ENCODE results near the gene MELTF.

Gene MELTF

DNA sequence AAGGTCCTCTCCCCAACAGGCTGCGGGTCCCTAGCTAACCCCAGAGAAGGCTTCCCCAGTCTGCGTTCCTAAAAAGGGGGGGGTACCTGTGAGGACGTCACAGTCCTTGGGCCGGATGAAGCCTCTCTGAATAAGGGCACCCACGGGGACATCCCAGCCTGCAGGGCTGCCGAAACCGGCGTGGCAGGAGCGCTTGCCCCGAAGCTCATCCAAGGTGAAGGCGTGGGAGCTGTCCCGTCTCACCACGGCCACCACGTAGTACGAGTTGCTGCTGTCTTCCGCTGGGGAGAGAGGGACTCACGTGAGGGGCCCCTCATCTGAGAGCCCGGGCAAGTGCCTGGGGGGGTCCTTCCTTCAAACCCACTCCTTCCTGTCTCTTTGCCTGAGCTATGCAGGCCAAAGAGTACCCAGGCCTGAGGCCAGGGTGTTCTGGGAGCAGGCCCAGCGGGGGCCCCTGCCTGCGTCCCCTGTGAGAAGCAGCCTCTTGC lies 20.0 kb downstream of the MELTF start:
- no peaks in the 10 kb centered on the region for H3K9me3 Mint-ChIP-seq
- H3K36me3 Mint-ChIP-seq (ENCODE audit: low read depth) = no peaks in the 10 kb centered on the region
- intact Hi-C loops (cut with micrococcal nuclease) = no loop called here
- H3K4me1 Mint-ChIP-seq (ENCODE audit: low read depth) = peaks cover 8% of the 10 kb centered on the region
- peaks cover 13% of the 10 kb centered on the region for H3K27me3 Mint-ChIP-seq
- H3K27ac Mint-ChIP-seq = no peak overlapping the region
- H3K4me3 Mint-ChIP-seq = no peak overlapping the region

DNA sequence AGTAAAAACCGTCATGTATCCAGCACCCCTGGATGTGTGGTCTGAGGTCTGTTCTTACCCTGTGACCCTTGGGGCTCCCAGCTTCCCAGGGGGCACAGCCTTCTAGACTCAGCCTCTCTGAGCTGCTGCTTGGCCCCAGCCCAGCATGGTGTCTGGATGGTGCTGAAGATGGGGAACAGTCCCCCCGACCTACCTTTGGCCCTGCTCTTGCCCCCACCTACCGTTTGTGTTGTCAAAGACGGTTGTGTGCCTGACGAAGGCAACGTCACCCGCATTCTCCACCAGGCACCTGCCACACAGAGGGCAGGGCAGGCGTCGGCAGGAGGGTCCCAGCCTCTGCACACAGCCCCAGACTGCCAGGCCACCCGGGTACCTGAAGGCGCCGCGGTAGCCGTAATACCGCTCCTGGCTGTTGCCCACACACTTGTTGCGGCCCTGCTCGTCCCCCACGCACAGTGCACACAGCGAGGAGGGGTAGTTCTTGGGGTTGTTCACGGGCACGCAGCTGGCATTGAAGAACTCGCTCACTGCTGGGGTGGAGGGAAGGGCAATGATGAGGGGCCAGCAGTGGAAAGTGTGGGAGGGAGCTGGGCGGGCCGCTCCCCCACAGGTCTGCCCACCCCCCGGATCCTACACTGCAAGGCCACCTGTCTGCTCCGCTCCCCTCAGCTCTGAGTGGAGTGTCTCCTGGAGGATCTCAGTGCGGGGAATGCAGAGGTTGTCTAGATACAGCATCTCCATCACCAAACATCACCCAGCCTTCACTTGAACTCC lies 21.0 kb downstream of the MELTF start:
- intact Hi-C loops (cut with micrococcal nuclease) = no loop called here
- H3K4me1 Mint-ChIP-seq (ENCODE audit: low read depth) = peaks cover 17% of the 10 kb centered on the region
- H3K27ac Mint-ChIP-seq = no peak overlapping the region
- no peaks in the 10 kb centered on the region for H3K36me3 Mint-ChIP-seq (ENCODE audit: low read depth)
- H3K9me3 Mint-ChIP-seq = no peaks in the 10 kb centered on the region
- H3K4me3 Mint-ChIP-seq = no peak overlapping the region
- peaks cover 21% of the 10 kb centered on the region for H3K27me3 Mint-ChIP-seq

DNA sequence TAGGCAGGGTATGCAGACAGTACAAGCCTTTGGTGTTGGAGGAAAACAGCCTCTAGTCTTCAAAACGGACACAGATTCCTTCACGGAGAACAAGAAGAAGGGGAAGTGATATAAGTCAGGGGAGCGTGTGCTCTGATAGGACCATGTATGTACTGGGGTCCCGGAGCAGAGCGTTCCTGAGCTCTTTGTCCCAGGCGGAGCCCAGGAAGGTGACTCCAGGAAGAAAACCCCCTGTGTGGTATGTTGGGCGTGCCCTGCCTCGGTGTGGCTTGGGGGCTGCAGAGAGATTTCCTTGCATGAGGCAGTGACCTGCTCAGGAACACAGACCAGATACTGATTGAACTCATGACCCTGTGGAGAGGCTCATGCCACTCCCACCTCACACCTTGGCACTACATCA lies 21.7 kb downstream of the MELTF start:
- Mint-ChIP-seq H3K9me3 (no peaks in the 10 kb centered on the region), H3K36me3 (ENCODE audit: low read depth) (no peaks in the 10 kb centered on the region), H3K27ac (no peak overlapping the region), H3K4me1 (ENCODE audit: low read depth) (peaks cover 18% of the 10 kb centered on the region), H3K4me3 (no peak overlapping the region), H3K27me3 (peaks cover 21% of the 10 kb centered on the region)
- intact Hi-C loops (cut with micrococcal nuclease) = no loop called here

DNA sequence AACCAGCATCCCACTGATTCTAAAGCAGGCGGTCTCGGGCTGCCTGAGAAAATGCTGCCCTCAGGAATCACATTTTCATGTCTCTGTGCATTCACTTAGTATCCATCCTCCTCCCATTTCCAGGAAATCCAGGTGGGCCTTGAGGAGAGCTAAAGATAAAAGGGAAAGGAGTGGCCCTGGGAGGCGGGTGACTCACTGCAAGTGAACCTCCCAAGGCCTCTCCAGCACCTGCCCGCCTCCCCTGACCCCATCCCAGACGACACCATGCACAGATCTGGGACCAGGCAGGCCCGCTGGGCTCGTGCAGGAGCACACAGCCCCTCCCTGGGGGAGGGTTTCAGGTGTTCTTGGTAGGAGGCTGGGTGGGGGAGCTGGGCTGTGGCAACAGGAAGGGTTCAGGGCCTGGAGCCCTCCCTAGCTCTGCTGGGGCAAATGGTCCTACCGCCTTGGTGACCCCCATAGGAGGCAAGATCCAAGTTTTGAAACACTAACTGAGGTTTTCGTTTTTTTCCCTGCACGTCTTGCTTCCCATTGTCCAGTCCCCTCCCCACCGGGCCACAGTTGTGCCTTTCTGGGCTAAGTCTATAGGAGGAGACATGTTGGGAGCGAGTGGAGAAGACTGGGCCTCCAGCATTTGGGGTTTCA lies 22.2 kb downstream of the MELTF start:
- peaks cover 21% of the 10 kb centered on the region for H3K27me3 Mint-ChIP-seq
- H3K9me3 Mint-ChIP-seq = no peaks in the 10 kb centered on the region
- H3K27ac Mint-ChIP-seq = no peak overlapping the region
- no peaks in the 10 kb centered on the region for H3K36me3 Mint-ChIP-seq (ENCODE audit: low read depth)
- H3K4me3 Mint-ChIP-seq = no peak overlapping the region
- intact Hi-C loops (cut with micrococcal nuclease) = no loop called here
- peaks cover 18% of the 10 kb centered on the region for H3K4me1 Mint-ChIP-seq (ENCODE audit: low read depth)

DNA sequence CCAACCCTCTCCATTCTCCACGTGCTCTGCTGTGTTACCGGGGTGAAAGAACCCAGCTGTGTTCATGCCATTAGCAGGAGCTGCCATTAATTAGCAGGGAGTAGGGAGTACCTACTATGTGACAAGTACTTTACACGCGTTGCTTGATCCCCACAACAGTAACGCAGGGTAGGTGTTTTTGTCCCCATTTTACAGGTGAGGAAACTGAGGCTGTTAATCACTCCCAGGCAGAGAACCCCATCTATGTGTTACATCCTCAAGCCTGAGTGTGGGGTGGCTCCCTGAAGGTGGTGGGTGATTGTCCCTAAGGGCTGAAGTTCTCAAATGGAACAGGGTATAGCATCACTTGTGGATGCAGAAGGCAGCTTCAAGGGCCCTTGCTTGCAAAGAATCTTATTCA lies 22.8 kb downstream of the MELTF start:
- Mint-ChIP-seq H3K4me1 (ENCODE audit: low read depth) (peaks cover 21% of the 10 kb centered on the region), H3K36me3 (ENCODE audit: low read depth) (no peaks in the 10 kb centered on the region), H3K9me3 (no peaks in the 10 kb centered on the region), H3K27ac (no peak overlapping the region), H3K4me3 (no peak overlapping the region), H3K27me3 (peaks cover 21% of the 10 kb centered on the region)
- intact Hi-C loops (cut with micrococcal nuclease) = no loop called here

- H3K27ac Mint-ChIP-seq = no peak overlapping the region
- peaks cover 25% of the 10 kb centered on the region for H3K4me1 Mint-ChIP-seq (ENCODE audit: low read depth)
- no peaks in the 10 kb centered on the region for H3K9me3 Mint-ChIP-seq
- peaks cover 25% of the 10 kb centered on the region for H3K27me3 Mint-ChIP-seq
- intact Hi-C loops (cut with micrococcal nuclease) = no loop called here
- H3K4me3 Mint-ChIP-seq = no peak overlapping the region
- no peaks in the 10 kb centered on the region for H3K36me3 Mint-ChIP-seq (ENCODE audit: low read depth)
These were observed 23.2 kb downstream of the MELTF start for GRCh38 chr3:197006446-197006845.

DNA sequence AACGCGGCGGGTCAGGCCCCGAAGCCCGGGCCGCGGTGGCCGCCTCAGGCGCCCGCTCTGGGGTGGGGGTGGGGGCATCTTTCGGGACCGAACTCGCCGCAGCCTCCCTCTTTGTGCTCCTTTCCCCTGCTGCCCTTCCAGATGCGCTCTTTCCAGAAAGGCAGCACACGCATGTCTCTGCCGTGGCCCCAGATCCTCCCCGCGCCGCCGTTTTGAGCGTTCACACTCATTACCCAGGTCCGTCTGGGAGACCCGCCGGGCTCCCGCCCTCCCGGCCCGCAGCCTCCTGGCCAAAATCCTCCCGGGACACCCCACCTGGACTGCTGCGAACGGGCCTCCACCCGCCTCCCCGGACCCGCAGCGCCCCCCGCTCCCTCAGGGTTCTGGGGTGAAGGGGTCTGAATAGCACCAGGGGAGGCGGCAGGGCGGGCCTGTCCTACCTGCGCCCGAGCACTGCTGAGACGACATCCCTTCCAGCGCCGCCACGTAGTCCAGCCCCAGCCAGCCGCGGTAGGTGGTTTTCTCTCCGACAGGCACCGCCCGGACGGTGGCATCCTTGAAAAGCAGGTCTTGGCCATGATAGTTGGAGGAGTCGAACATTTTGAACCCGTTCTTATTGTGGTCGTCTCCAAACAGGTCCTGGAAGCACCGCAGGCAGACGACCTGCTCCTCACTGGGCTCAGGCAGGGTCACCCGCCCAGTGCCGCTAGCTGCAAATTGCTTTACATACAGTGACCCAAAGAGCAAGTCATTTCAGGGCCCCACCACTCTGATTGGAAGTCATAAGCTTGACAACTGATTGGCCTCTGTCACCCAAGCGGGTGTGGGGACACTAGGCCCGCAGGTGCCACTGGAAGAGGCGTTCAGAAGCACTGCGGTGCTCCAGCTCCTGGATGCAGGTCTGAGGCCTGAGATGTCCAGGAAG lies 25.9 kb downstream of the MELTF start:
- peaks cover 25% of the 10 kb centered on the region for H3K27me3 Mint-ChIP-seq
- intact Hi-C loops (cut with micrococcal nuclease) = loop anchor here (2.0 kb wide), 2 partner anchors 25 to 183 kb away; partner anchors contain the start of gene MELTF
- H3K4me3 Mint-ChIP-seq = peak overlapping the region; percentile 76
- peak overlapping the region; percentile 79 for H3K27ac Mint-ChIP-seq
- H3K36me3 Mint-ChIP-seq (ENCODE audit: low read depth) = no peaks in the 10 kb centered on the region
- peaks cover 41% of the 10 kb centered on the region for H3K4me1 Mint-ChIP-seq (ENCODE audit: low read depth)
- no peaks in the 10 kb centered on the region for H3K9me3 Mint-ChIP-seq

- Mint-ChIP-seq H3K36me3 (ENCODE audit: low read depth) (no peaks in the 10 kb centered on the region), H3K27me3 (peaks cover 25% of the 10 kb centered on the region), H3K9me3 (no peaks in the 10 kb centered on the region), H3K4me1 (ENCODE audit: low read depth) (peaks cover 41% of the 10 kb centered on the region), H3K4me3 (peak overlapping the region; percentile 75), H3K27ac (peak overlapping the region; percentile 82)
- intact Hi-C loops (cut with micrococcal nuclease) = loop anchor here (2.0 kb wide), 2 partner anchors 26 to 184 kb away; partner anchors contain the start of gene MELTF
These were observed 26.7 kb downstream of the MELTF start for GRCh38 chr3:197002701-197003454.

- H3K4me1 Mint-ChIP-seq (ENCODE audit: low read depth) = peaks cover 41% of the 10 kb centered on the region
- no peaks in the 10 kb centered on the region for H3K9me3 Mint-ChIP-seq
- intact Hi-C loops (cut with micrococcal nuclease) = loop anchor here (2.0 kb wide), 2 partner anchors 27 to 185 kb away; partner anchors contain the start of gene MELTF
- H3K4me3 Mint-ChIP-seq = peak overlapping the region; percentile 75
- peaks cover 25% of the 10 kb centered on the region for H3K27me3 Mint-ChIP-seq
- no peaks in the 10 kb centered on the region for H3K36me3 Mint-ChIP-seq (ENCODE audit: low read depth)
- H3K27ac Mint-ChIP-seq = peak overlapping the region; percentile 82
These were observed 27.5 kb downstream of the MELTF start for GRCh38 chr3:197001972-197002700.

DNA sequence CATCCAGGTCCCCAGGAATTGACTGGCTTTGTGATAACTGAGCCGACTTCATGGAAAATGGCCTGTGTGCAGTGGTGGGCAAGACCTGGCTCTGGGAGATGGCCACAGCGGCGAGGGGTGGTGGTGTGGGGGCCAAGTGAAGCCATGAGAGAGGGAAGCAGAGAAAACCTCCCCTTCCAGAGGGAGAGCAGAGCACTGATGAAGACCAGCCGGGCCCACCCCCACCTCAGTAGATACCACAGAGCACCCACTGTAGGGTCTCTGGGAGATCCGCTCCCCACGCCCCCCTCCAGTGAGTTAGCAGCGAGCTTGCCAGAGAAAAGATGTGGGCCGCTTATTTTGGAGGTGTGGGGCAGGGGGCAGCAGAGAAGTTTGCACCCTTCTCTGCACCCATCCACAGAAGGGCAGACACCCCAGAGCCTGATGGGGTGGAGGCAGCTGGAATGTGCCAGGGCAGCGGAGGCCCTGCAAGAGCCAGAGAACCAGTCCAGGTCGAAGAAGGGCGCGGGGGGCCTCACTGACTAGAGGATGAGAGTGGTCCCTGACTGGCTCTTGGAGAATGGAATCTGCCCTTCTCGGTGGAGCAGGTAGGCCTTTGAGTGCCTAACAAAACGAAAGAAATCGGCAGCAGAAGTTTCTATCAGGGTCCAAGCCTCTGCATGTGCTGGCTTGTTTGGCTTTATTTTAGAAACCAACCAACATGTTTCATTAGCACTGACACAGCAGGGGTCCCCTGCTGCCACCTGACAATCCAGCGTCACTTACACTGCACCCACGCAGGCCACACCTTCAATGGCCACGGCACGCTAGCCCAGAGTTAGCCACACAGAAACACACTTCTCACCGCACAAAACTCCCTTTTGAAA lies 28.3 kb downstream of the MELTF start:
- H3K27me3 Mint-ChIP-seq = peaks cover 23% of the 10 kb centered on the region
- intact Hi-C loops (cut with micrococcal nuclease) = no loop called here

GRCh38 chr3:197000211-197000610 lies 29.4 kb downstream of the MELTF start:
- Mint-ChIP-seq H3K27me3 (peaks cover 19% of the 10 kb centered on the region), H3K4me1 (ENCODE audit: low read depth) (peaks cover 40% of the 10 kb centered on the region), H3K36me3 (ENCODE audit: low read depth) (no peaks in the 10 kb centered on the region), H3K27ac (no peak overlapping the region), H3K4me3 (no peak overlapping the region), H3K9me3 (no peaks in the 10 kb centered on the region)
- intact Hi-C loops (cut with micrococcal nuclease) = no loop called here

More for the DNA sequence above, 28.3 kb downstream of the MELTF start:
- Mint-ChIP-seq H3K9me3 (no peaks in the 10 kb centered on the region), H3K27ac (peak overlapping the region; percentile 82), H3K4me1 (ENCODE audit: low read depth) (peaks cover 41% of the 10 kb centered on the region), H3K36me3 (ENCODE audit: low read depth) (no peaks in the 10 kb centered on the region), H3K4me3 (peak overlapping the region; percentile 75)

Data from dendritic cell treated with granulocyte-macrophage colony-stimulating factor and Interleukin-4, amounts not matched to agents 40 ng/mL and 50 ng/mL, for 4 days (primary cell).